Peyer's patch (tissue), 4 donors: ENCODE results near the gene KIR2DL3. TPM values are rescaled to one million over a fixed set of nuclear protein-coding genes. Genes with fewer than 3 reads are reported as not detected.

Source experiments
- DNase-seq, 3 donors: peaks; one replicate each; pipeline ENCODE4 v3.0.0-alpha.2; 2017 to 2019
- H3K27ac ChIP-seq, 4 donors: fragments of 200-600 bp; sonication (generic); one replicate each; pipeline ENCODE4 v1.5.1; 2016 to 2019
- H3K27me3 ChIP-seq, 2 donors: fragments of 200-600 bp; sonication (generic); one replicate each; pipeline ENCODE4 v1.5.1; 2019
- H3K36me3 ChIP-seq, 3 donors: fragments of 200-600 bp; sonication (generic); one replicate each; pipeline ENCODE4 v1.5.1; 2016 to 2019
- H3K4me1 ChIP-seq, 4 donors: fragments of 200-600 bp; sonication (generic); one replicate each; pipeline ENCODE4 v1.5.1; 2016 to 2019
- H3K4me3 ChIP-seq, 4 donors: fragments of 200-600 bp; sonication (generic); 1 replicate in 3 of 4; 2 replicates in 1 of 4; pipeline ENCODE4 v1.5.1; 2016 to 2019; ENCODE audit warnings: mild to moderate bottlenecking in 1 of 4
- H3K9me3 ChIP-seq, 4 donors: fragments of 200-600 bp; sonication (generic); one replicate each; pipeline ENCODE4 v1.5.1; 2016 to 2019; ENCODE audit warnings: mild to moderate bottlenecking in 1 of 4
- CTCF ChIP-seq, 6 experiments: fragments of 450-650 bp in 4 of 6; fragments of 200-600 bp in 2 of 6; sonication (generic) in 1 of 6; IDR thresholded peaks; one replicate each; pipeline ENCODE4 v1.5.1; 2017 to 2019; ENCODE audit warnings: antibody characterized with exemption in 6 of 6, mild to moderate bottlenecking in 3 of 6, moderate library complexity in 1 of 6
- POLR2A ChIP-seq, 2 donors: fragments of 450-650 bp; IDR thresholded peaks; one replicate each; pipeline ENCODE4 v1.5.1; 2017; ENCODE audit warnings: antibody characterized with exemption in 2 of 2, mild to moderate bottlenecking in 2 of 2, moderate library complexity in 2 of 2
- small RNA-seq, 2 donors: library from RNA; depleted of rRNA; stranded (forward); fragments of <200 nt; gene quantifications; one replicate each; pipeline ENCODE3, GENCODE V24; 2016
- total RNA-seq, 4 donors: library from RNA; depleted of rRNA; stranded (reverse); fragments of >200 nt; gene quantifications; one replicate each; pipeline ENCODE4 v1.1.0, GENCODE V29; 2016

The KIR2DL3 gene
- total RNA-seq, 4 donors from 2014 or later, result not detected

DNA sequence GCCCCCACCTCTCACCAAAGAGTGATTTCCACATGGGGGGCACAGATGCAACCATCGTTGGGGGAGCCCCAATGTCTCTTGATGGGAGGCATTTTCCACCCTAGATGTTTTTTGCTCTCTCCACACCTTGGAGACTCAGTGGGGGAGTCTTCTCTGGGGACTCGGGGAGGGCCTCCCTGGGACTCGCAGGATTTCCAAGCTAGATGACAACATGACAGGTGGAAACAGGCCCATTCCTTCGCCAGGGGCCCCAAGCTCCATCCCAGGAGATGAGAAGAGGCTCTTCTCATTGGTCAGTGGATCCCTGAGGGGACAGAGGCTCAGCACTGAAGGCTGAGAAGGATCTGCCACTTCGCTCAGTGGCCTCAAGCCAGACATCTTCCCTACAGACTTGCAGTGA, 52.4 kb downstream of the KIR2DL3 start:
- TF ChIP-seq CTCF (IDR thresholded peaks at IDR 0.05) (no peak), POLR2A (IDR thresholded peaks at IDR 0.05) (no peak)
- H3K27ac ChIP-seq, result no peak overlapping the region
- H3K36me3 ChIP-seq, result no peaks in the 10 kb centered on the region
- H3K4me3 ChIP-seq, result no peak overlapping the region
- H3K27me3 ChIP-seq, result no peaks in the 10 kb centered on the region
- H3K4me1 ChIP-seq, result no peaks in the 10 kb centered on the region
- DNase-seq, result no peak
- H3K9me3 ChIP-seq, result no peaks in the 10 kb centered on the region

DNA sequence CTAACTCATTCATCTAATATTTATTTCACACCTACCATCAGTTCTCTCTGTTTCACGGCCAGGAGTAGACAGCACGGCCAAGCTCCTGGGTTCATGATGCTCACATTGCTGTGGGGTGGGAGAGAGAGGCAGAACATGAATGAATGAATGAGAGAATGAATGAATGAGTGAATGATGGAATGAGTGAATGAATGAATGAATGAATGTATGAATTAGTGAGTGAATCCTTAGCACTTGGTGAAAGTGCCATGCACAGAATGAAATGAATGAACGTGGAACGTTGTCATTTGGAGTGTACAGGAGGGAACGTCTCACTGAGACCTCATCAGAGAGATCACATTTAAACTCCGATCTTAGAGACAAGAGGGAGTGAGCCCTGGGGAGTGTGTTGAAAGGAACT, 53.2 kb downstream of the KIR2DL3 start:
- DNase-seq, result no peak
- no peak overlapping the region for H3K27ac ChIP-seq
- no peaks in the 10 kb centered on the region for H3K36me3 ChIP-seq
- H3K27me3 ChIP-seq, result no peaks in the 10 kb centered on the region
- H3K9me3 ChIP-seq, result no peaks in the 10 kb centered on the region
- no peak for TF ChIP-seq POLR2A (IDR thresholded peaks at IDR 0.05)
- TF ChIP-seq CTCF (IDR thresholded peaks at IDR 0.05), result no peak
- no peaks in the 10 kb centered on the region for H3K4me1 ChIP-seq
- no peak overlapping the region for H3K4me3 ChIP-seq

DNA sequence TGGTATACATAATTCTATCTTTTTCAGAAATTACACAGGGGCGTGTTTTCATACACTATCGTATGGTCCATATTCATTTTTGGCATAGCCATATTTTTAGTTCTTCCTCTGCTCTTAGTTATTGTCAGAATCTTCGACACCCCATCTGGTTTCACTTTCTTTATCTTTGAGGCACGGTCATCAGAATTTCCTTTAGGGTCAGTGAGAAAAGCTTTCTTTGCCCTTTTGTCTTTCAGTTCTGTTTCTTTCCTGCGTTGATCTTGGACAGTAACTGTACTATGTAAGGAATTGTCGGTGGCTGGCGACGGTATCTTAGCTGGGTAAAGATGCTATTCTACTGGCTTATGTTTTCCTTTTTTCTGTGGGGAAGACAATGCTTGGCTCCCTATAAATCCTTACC, 54.5 kb downstream of the KIR2DL3 start:
- Histone ChIP-seq H3K4me3 (peak overlapping the region in 2 of 4 donors; percentile 23 to 32), H3K27ac (no peak overlapping the region), H3K27me3 (no peaks in the 10 kb centered on the region), H3K36me3 (no peaks in the 10 kb centered on the region), H3K9me3 (no peaks in the 10 kb centered on the region), H3K4me1 (no peaks in the 10 kb centered on the region)
- no peak for DNase-seq
- TF ChIP-seq CTCF (IDR thresholded peaks at IDR 0.05) (no peak), POLR2A (IDR thresholded peaks at IDR 0.05) (no peak)

DNA sequence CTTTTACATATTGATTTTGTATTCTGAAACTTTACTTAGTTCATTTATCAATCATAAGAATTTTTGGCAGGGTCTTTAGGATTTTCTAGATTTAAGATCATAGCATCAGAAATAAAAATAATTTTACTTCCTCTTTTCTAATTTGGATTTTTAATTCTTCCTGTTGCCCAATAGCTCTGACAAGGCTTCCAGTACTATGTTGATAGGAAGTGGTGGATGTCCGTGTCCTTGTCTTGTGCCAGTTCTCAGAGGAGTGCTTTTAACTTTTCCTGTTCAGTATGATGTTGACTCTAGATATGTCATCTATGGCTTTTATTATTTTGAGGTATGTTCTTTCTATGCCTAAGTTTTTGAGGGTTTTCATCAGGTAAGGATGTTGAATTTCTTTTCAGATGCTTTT, 57.4 kb downstream of the KIR2DL3 start:
- H3K9me3 ChIP-seq, result no peaks in the 10 kb centered on the region
- no peaks in the 10 kb centered on the region for H3K36me3 ChIP-seq
- TF ChIP-seq CTCF (IDR thresholded peaks at IDR 0.05) (no peak), POLR2A (IDR thresholded peaks at IDR 0.05) (no peak)
- H3K27me3 ChIP-seq, result no peaks in the 10 kb centered on the region
- H3K4me3 ChIP-seq, result no peak overlapping the region
- H3K27ac ChIP-seq, result no peak overlapping the region
- no peaks in the 10 kb centered on the region for H3K4me1 ChIP-seq
- no peak for DNase-seq

Small RNA genes lying within 50 kb of the gene (small RNA-seq; reads per million reads assigned to genes)
- 0 reads per million in 2 donors for gene AC245128.2
- 0 reads per million in 2 donors for gene KIR3DP1

Other genes starting within 250 kb of the KIR2DL3 start
- gene LAIR2, start 235.7 kb upstream of the KIR2DL3 start, total RNA-seq, result not detected
- 1 to 10 TPM in 1 of 4 donors, under 1 TPM in 1, not detected in 2; 0.80 to 1.7 TPM for gene LILRA2, start 164.7 kb upstream of the KIR2DL3 start, total RNA-seq
- gene LILRA1, start 144.9 kb upstream of the KIR2DL3 start, total RNA-seq, result not detected
- gene LILRB1, start 108.0 kb upstream of the KIR2DL3 start, total RNA-seq, result 10 to 100 TPM in 1 of 4 donors, 1 to 10 TPM in 3; 1.3 to 30.5 (median 3.5) TPM
- 1 to 10 TPM in 2 of 4 donors, under 1 TPM in 1, not detected in 1; 0.53 to 2.8 (median 2.6) TPM for gene LILRB4, start 75.5 kb upstream of the KIR2DL3 start, total RNA-seq
- not detected for gene KIR3DL3, start 14.1 kb upstream of the KIR2DL3 start, total RNA-seq
- not detected for gene KIR2DL1, start 31.3 kb downstream of the KIR2DL3 start, total RNA-seq
- 1 to 10 TPM in 1 of 4 donors, not detected in 3; 2.0 TPM for gene KIR2DL4, start 65.1 kb downstream of the KIR2DL3 start, total RNA-seq
- not detected for gene KIR3DL1, start 78.0 kb downstream of the KIR2DL3 start, total RNA-seq
- not detected for gene KIR2DS4, start 94.2 kb downstream of the KIR2DL3 start, total RNA-seq
- gene KIR3DL2, start 111.9 kb downstream of the KIR2DL3 start, total RNA-seq, result not detected
- gene FCAR, start 135.7 kb downstream of the KIR2DL3 start, total RNA-seq, result not detected
- gene NCR1, start 167.6 kb downstream of the KIR2DL3 start, total RNA-seq, result 1 to 10 TPM in 2 of 4 donors, not detected in 2; 2.1 to 2.7 TPM
- gene NLRP7, start 209.0 kb downstream of the KIR2DL3 start, total RNA-seq, result not detected
- gene NLRP2, start 227.9 kb downstream of the KIR2DL3 start, total RNA-seq, result 10 to 100 TPM in 2 of 4 donors, 1 to 10 TPM in 2; 9.2 to 24.9 (median 11.6) TPM